PC-3 (cell line): ENCODE measurements around the gene IQCK. TPM values are rescaled to one million over a fixed set of nuclear protein-coding genes. Genes with fewer than 3 reads are reported as not detected.
"Not testable (repeated sequence)": the region's sequence is repeated elsewhere in the genome, so short reads cannot be mapped to it uniquely, and the experiment has no call there.

Source experiments
- ATAC-seq: fragments of 200-7000 bp; cut with Tn5 transposase; 2 replicates; pipeline ENCODE4 v1.9.1; 2020; ENCODE audit warnings: mild to moderate bottlenecking, moderate library complexity
- BruUV-seq: library from RNA; stranded (reverse); fragments of 400-500 nt; replicated peaks from 2 replicates; lab custom pipeline; 2021; lab: Mats Ljungman, UMichigan
- CTCF ChIA-PET: fragments of 300-600 bp; sonication (Branson Sonifier 250); formaldehyde crosslinking; loops from one replicate; lab custom pipeline; 2022; ENCODE audit warnings: antibody characterized with exemption; lab: Charles Lee
- POLR2A ChIA-PET: fragments of 300-600 bp; sonication (Branson Sonifier 250); formaldehyde crosslinking; loops from one replicate; lab custom pipeline; 2022; ENCODE audit warnings: antibody characterized with exemption; ENCODE audit not compliant: unreplicated experiment; lab: Charles Lee
- DNase-seq: peaks from one replicate; pipeline ENCODE4 v3.0.0-alpha.2; 2015
- H2AFZ ChIP-seq: fragments of 300-600 bp; sonication (generic); 2 replicates; pipeline ENCODE4 v1.6.0; 2016; ENCODE audit warnings: antibody characterized with exemption, low read length
- H3F3A ChIP-seq: fragments of 300-600 bp; sonication (generic); one replicate; pipeline ENCODE4 v1.6.0; 2017; ENCODE audit warnings: antibody characterized with exemption, low read length, control low read depth, mild to moderate bottlenecking; ENCODE audit not compliant: unreplicated experiment
- H3K27ac ChIP-seq: fragments of 300-600 bp; sonication (generic); 2 replicates; pipeline ENCODE4 v1.5.1; 2016; ENCODE audit warnings: mild to moderate bottlenecking, low read length
- H3K27me3 ChIP-seq: fragments of 300-600 bp; sonication (generic); 2 replicates; pipeline ENCODE4 v1.6.1; 2016; ENCODE audit warnings: low read length, mixed read lengths
- H3K36me3 ChIP-seq: fragments of 300-600 bp; sonication (generic); 2 replicates; pipeline ENCODE4 v1.6.1; 2016; ENCODE audit warnings: low read depth, mixed run types, low read length, mixed read lengths
- H3K4me1 ChIP-seq: fragments of 300-600 bp; sonication (generic); 2 replicates; pipeline ENCODE4 v1.5.1; 2016; ENCODE audit warnings: low read length; ENCODE audit not compliant: insufficient read depth
- H3K4me2 ChIP-seq: fragments of 300-600 bp; sonication (generic); 2 replicates; pipeline ENCODE4 v1.6.0; 2016; ENCODE audit warnings: low read length
- H3K4me3 ChIP-seq: fragments of 300-600 bp; sonication (generic); 2 replicates; pipeline ENCODE4 v1.5.1; 2016; ENCODE audit warnings: mild to moderate bottlenecking, low read length, mixed read lengths
- H3K79me2 ChIP-seq: fragments of 300-600 bp; sonication (generic); 2 replicates; pipeline ENCODE4 v1.6.1; 2017; ENCODE audit warnings: low read length, mixed read lengths
- H3K9ac ChIP-seq: fragments of 300-600 bp; sonication (generic); 2 replicates; pipeline ENCODE4 v1.6.0; 2016; ENCODE audit warnings: mild to moderate bottlenecking, low read length
- H3K9me2 ChIP-seq: fragments of 300-600 bp; sonication (generic); replicated peaks from 2 replicates; pipeline ENCODE4 v1.6.1; 2016; ENCODE audit warnings: mixed run types, low read length, mixed read lengths
- H3K9me3 ChIP-seq: fragments of 300-600 bp; sonication (generic); 2 replicates; pipeline ENCODE4 v1.6.1; 2016; ENCODE audit warnings: low read length, mixed read lengths
- H4K20me1 ChIP-seq: fragments of 300-600 bp; sonication (generic); 2 replicates; pipeline ENCODE4 v1.6.1; 2016; ENCODE audit warnings: low read length, mixed read lengths
- CTCF ChIP-seq: fragments of 300-600 bp; sonication (generic); conservative IDR thresholded peaks from 2 replicates; pipeline ENCODE4 v1.5.1; 2017; ENCODE audit warnings: antibody characterized with exemption, low read depth, mild to moderate bottlenecking, low read length
- EZH2 ChIP-seq: fragments of 300-600 bp; sonication (generic); IDR thresholded peaks from one replicate; pipeline ENCODE4 v1.6.1; 2017; ENCODE audit warnings: antibody characterized with exemption, mild to moderate bottlenecking, low read length; ENCODE audit not compliant: unreplicated experiment
- EZH2phosphoT487 ChIP-seq: fragments of 300-600 bp; sonication (generic); IDR thresholded peaks from 2 replicates; pipeline ENCODE4 v1.6.1; 2018; ENCODE audit warnings: mild to moderate bottlenecking, antibody characterized with exemption, low read length, borderline replicate concordance
- intact Hi-C: fragments of 100-400 bp; cut with micrococcal nuclease; formaldehyde crosslinking; loops from 2 replicates; pipeline ENCODE4 v1.9.0; 2023
- total RNA-seq: library from RNA; depleted of rRNA; stranded (reverse); fragments of >200 nt; gene quantifications from 2 replicates; pipeline ENCODE4 v1.2.3, GENCODE V29; 2014

Gene IQCK
- total RNA-seq, 1 experiment from 2014 or later, result 8.9 TPM

GRCh38 chr16:19674485-19674884, 43.6 kb upstream of the IQCK start:
- POLR2A ChIA-PET, result no interaction called here
- H3K4me2 ChIP-seq, result no peak overlapping the region
- ATAC-seq, result no peak

GRCh38 chr16:19677402-19677801, 40.7 kb upstream of the IQCK start:
- Histone ChIP-seq H3K4me1 (peaks cover 3% of the 10 kb centered on the region; the same call in 1 of the 2 replicates), H4K20me1 (no peaks in the 10 kb centered on the region), H3K9me2 (no peaks in the 10 kb centered on the region), H3K27me3 (no peaks in the 10 kb centered on the region), H3F3A (no peaks in the 10 kb centered on the region), H3K79me2 (no peaks in the 10 kb centered on the region), H3K4me3 (no peak overlapping the region), H2AFZ (no peak overlapping the region), H3K9ac (no peak overlapping the region), H3K27ac (no peak overlapping the region), H3K4me2 (no peak overlapping the region), H3K9me3 (no peaks in the 10 kb centered on the region), H3K36me3 (no peaks in the 10 kb centered on the region)
- intact Hi-C loops, result no loop called here
- no peak for ATAC-seq
- DNase-seq, result no peak
- BruUV-seq, result no TSS peak
- POLR2A ChIA-PET, result no interaction called here
- CTCF ChIA-PET, result no interaction called here
- TF ChIP-seq CTCF (no peak), EZH2phosphoT487 (no peak), EZH2 (no peak)

More at GRCh38 chr16:19674485-19674884, 43.6 kb upstream of the IQCK start:
- Histone ChIP-seq H3K9ac (no peak overlapping the region), H3K4me3 (no peak overlapping the region), H3K27me3 (no peaks in the 10 kb centered on the region), H2AFZ (no peak overlapping the region), H3K4me1 (no peaks in the 10 kb centered on the region), H4K20me1 (no peaks in the 10 kb centered on the region), H3F3A (no peaks in the 10 kb centered on the region), H3K36me3 (no peaks in the 10 kb centered on the region), H3K79me2 (no peaks in the 10 kb centered on the region), H3K27ac (no peak overlapping the region), H3K9me3 (no peaks in the 10 kb centered on the region), H3K9me2 (no peaks in the 10 kb centered on the region)
- intact Hi-C loops, result no loop called here
- DNase-seq, result no peak
- TF ChIP-seq EZH2phosphoT487 (no peak), EZH2 (no peak), CTCF (no peak)
- CTCF ChIA-PET, result no interaction called here
- no TSS peak for BruUV-seq

- DNase-seq (no peak), ATAC-seq (no peak)
- intact Hi-C loops, result no loop called here
- CTCF ChIA-PET, result no interaction called here
- no peaks in the 10 kb centered on the region for H3K36me3 ChIP-seq
- H3K27ac ChIP-seq, result no peak overlapping the region
- no peaks in the 10 kb centered on the region for H3F3A ChIP-seq
- TF ChIP-seq CTCF, result no peak
- no peak for TF ChIP-seq EZH2phosphoT487
- TF ChIP-seq EZH2, result no peak
- H4K20me1 ChIP-seq, result no peaks in the 10 kb centered on the region
- H3K9me3 ChIP-seq, result no peaks in the 10 kb centered on the region
- no peak overlapping the region for H3K4me2 ChIP-seq
- BruUV-seq, result no TSS peak
- no peak overlapping the region for H2AFZ ChIP-seq
- H3K4me1 ChIP-seq, result peaks cover 3% of the 10 kb centered on the region; the same call in 1 of the 2 replicates
- H3K9ac ChIP-seq, result no peak overlapping the region
- no peaks in the 10 kb centered on the region for H3K9me2 ChIP-seq
- no peaks in the 10 kb centered on the region for H3K27me3 ChIP-seq
- POLR2A ChIA-PET, result no interaction called here
- no peak overlapping the region for H3K4me3 ChIP-seq
- H3K79me2 ChIP-seq, result no peaks in the 10 kb centered on the region
These were observed 39.3 kb upstream of the IQCK start for GRCh38 chr16:19678804-19679203.

- H4K20me1 ChIP-seq, BruUV-seq, ATAC-seq, H3K9me2 ChIP-seq, H3K27ac ChIP-seq, H3K36me3 ChIP-seq, H2AFZ ChIP-seq, H3F3A ChIP-seq, intact Hi-C loops, H3K4me1 ChIP-seq, H3K4me2 ChIP-seq, H3K9ac ChIP-seq, H3K9me3 ChIP-seq, H3K79me2 ChIP-seq, H3K27me3 ChIP-seq, POLR2A ChIA-PET, H3K4me3 ChIP-seq, DNase-seq, CTCF ChIA-PET: not testable (repeated sequence)
These were observed 38.8 kb upstream of the IQCK start for GRCh38 chr16:19679281-19679680.
